VCaP (cell line): ENCODE measurements around the gene WDR88.
"Not testable (repeated sequence)": the region's sequence is repeated elsewhere in the genome, so short reads cannot be mapped to it uniquely, and the experiment has no call there.

Experiments
- H3K27ac ChIP-seq: fragments of 450-650 bp; 2 replicates; pipeline ENCODE4 v1.5.1; 2017
- CTCF ChIP-seq: fragments of 450-650 bp; conservative IDR thresholded peaks from 2 replicates; pipeline ENCODE4 v1.5.1; 2017; ENCODE audit warnings: mild to moderate bottlenecking, moderate library complexity

The WDR88 gene

GRCh38 chr19:33159893-33160292 is 28.0 kb downstream of the WDR88 start:
- TF ChIP-seq CTCF: no peak
- no peak overlapping the region for H3K27ac ChIP-seq

GRCh38 chr19:33161201-33161600 is 29.3 kb downstream of the WDR88 start:
- no peak for TF ChIP-seq CTCF
- peak overlapping the region; percentile 43; the same call in 1 of the 2 replicates for H3K27ac ChIP-seq

- TF ChIP-seq CTCF: no peak
These were observed 31.6 kb downstream of the WDR88 start for GRCh38 chr19:33163481-33163880.

DNA sequence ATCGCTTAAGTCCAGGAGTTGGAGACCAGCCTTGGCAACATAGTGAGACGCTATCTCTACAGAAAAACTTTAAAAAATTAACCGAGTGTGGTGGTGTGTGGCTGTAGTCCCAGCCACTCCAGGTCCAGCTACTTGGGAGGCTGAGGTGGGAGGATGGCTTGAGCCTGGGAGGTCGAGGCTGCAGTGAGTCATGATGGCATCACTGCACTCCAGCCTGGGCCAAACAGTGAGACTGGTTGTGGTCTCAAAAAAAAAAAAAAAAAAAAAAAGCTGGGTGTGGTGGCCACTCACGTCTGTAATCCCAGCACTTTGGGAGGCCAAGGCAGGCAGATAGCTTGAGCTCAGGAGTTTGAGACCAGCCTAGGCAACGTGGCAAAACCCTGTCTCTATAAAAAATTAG is 34.1 kb downstream of the WDR88 start:
- H3K27ac ChIP-seq: not testable (repeated sequence)

More at GRCh38 chr19:33163481-33163880, 31.6 kb downstream of the WDR88 start:
- no peak overlapping the region for H3K27ac ChIP-seq

DNA sequence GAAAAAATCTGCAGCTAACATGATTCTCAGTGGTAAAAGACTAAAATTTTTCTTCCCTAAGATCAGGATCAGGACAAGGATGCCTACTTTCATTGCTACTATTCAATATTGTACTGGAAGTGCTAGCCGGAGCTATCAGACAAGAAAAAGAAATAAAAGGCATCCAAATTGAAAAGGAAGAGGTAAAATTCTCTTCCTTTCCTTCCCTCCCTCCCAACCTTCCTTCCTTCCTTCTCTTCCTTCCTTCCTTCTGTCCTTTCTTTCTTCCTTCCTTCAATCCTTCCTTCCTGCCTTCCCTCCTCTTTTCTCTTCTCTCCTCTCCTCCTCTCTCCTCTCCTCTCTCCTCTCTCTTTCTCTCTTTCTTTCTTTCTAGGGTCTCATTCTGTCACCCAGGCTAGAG is 35.5 kb downstream of the WDR88 start:
- no peak for TF ChIP-seq CTCF
- no peak overlapping the region for H3K27ac ChIP-seq

- no peak for TF ChIP-seq CTCF
- H3K27ac ChIP-seq: no peak overlapping the region
These were observed 36.6 kb downstream of the WDR88 start for GRCh38 chr19:33168528-33168927.

DNA sequence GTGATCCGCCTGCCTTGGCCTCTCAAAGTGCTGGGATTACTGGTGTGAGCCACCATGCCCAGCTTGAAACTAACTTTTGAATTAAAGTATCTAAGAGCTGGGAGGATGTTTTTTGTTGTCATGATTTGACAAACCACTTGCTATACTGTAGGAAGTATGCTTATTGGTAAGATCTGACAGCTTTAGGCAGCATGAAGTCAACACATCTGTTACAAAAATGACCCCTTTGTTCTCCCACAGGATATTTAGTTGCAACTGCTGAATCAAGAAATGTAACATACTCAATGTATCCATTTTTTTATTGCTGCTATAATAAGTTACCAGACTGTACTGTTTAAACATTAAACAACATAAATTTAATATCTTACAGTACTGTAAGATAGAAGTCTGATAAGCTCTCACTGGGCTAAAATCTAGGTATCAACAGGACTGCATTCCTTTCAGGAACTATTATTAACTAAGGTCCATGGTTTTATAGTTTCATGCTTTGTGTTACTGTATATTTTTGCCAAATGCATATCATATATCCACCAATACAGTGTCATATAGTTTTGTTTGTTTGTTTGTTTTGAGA is 39.4 kb downstream of the WDR88 start:
- no peak for TF ChIP-seq CTCF
- peak overlapping the region; percentile 53 for H3K27ac ChIP-seq

DNA sequence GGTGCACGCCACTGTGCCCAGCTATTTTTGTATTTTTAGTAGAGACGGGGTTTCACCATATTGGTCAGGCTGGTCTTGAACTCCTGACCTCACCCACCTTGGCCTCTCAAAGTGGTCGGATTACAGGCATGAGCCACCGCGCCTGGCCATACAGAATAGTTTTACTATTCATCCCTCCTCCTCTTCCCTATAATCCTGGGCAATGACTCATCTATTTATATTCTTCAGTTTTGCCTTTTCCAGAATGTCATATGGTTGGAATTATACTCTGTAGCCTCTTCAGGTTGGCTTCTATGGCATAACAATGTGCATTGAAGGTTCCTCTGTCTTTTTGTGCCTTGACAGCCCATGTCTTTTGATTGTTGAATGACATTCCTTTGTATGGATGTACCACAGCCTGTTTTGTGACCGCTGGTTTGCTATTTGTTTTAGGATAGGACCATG is 40.0 kb downstream of the WDR88 start:
- H3K27ac ChIP-seq: peak overlapping the region; percentile 53
- TF ChIP-seq CTCF: no peak
